ENCODE data around the gene FAM234B. TPM values are rescaled to one million over a fixed set of nuclear protein-coding genes. Genes with fewer than 3 reads are reported as not detected.
A peak's percentile ranks its signal among the peaks of the same experiment; 100 is the strongest.

The FAM234B gene
- total and polyA plus RNA-seq, 2 donors from 2014 or later, result 9.6 TPM

DNA sequence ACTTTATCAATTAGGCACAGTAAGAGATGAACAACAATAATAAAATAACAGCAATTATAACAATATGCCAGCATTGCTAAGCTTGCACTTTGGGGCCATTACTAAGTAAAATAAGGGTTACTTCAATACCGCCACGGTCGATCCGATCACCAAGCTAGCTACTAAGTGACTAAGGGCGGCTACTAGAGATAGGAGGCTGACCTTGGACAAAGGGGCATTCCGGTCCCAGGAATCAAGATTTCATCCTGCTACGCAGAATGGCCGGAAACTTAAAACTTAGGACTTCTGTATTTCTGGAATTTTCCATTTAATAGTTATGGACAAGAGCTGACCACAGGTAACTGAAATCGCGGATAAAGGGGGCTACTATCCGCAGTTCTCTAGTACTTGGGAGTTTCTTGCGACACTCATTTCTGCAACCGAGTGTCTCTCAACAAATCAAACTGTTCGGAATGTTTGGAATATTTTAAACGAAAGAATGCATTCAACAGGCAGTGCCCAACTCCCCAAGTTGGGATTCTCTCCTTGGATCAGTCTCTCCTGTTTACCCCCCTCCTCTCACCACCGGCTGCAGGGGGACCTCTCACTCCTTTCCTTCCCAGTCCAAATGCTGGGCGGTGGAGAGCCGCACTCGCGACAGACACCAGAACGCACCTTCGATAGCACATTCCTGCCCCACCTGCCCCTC is 44.8 kb upstream of the FAM234B start:
- Histone ChIP-seq H3K4me1 (ENCODE audit: control insufficient read depth in 2 of 3, insufficient read depth in 2 of 3, low read depth in 1 of 3, low read length in 3 of 3) (peaks cover 0 to 26% (median 14%) of the 10 kb centered on the region in 3 donors), H3K36me3 (ENCODE audit: control insufficient read depth in 2 of 3, insufficient read depth in 3 of 3, low read length in 3 of 3) (no peaks in the 10 kb centered on the region), H3K27ac (ENCODE audit: low read depth in 2 of 2, low read length in 2 of 2) (peak overlapping the region; percentile 83 to 84), H3K27me3 (ENCODE audit: control insufficient read depth, insufficient read depth, low read length) (no peaks in the 10 kb centered on the region), H3K9ac (ENCODE audit: low read length in 3 of 3) (peak overlapping the region; percentile 48 to 95 (median 89)), H3K4me3 (ENCODE audit: low read length in 3 of 3) (peak overlapping the region; percentile 72 to 90 (median 89)), H3K9me3 (ENCODE audit: control insufficient read depth in 2 of 3, insufficient read depth in 1 of 3, low read length in 3 of 3) (no peaks in the 10 kb centered on the region)
- TF ChIP-seq, protein P1, sequence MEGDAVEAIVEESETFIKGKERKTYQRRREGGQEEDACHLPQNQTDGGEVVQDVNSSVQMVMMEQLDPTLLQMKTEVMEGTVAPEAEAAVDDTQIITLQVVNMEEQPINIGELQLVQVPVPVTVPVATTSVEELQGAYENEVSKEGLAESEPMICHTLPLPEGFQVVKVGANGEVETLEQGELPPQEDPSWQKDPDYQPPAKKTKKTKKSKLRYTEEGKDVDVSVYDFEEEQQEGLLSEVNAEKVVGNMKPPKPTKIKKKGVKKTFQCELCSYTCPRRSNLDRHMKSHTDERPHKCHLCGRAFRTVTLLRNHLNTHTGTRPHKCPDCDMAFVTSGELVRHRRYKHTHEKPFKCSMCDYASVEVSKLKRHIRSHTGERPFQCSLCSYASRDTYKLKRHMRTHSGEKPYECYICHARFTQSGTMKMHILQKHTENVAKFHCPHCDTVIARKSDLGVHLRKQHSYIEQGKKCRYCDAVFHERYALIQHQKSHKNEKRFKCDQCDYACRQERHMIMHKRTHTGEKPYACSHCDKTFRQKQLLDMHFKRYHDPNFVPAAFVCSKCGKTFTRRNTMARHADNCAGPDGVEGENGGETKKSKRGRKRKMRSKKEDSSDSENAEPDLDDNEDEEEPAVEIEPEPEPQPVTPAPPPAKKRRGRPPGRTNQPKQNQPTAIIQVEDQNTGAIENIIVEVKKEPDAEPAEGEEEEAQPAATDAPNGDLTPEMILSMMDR (IDR thresholded peaks at IDR 0.05; ENCODE audit: borderline replicate concordance, extremely low read depth, insufficient read depth), result no peak
- intact Hi-C loops (cut with DNase I), result no loop called here
- FAIRE-seq (no peak), DNase-seq (peak in 1 of 5 donors; percentile 47)

DNA sequence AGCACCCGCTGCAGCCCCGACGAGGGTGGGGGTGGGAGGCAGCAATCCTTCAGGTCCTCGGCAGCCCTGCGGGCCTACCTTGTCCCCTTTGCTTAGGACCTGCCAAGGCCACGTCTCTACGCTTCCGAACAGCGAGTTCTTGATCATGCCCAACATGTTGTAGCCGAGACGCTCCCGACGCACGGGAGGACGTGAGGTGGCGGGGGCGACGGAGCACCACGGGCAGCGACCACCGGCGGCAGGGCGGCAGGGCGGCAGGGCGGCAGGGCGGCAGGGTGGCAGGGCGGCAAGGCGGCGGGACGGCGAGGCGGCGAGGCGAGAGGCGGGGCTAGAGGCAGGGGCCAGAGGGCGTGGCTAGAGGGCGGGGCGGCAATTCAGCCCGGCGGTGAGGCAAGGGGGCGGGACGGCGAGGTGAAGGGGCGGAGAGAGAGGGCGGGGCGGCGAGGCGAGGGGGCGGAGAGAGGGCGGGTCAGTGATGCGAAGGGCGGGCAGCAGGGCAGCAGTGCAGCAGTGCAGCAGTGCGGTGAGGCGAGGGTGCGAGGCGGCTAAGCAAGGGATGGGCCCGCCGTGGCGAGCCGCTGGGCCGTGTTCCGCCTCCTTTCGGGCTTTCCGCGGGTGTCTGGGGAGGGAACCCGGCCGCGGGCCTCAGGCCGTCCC is 44.1 kb upstream of the FAM234B start, which contains the start of gene HEBP1:
Gene HEBP1, minus strand, starts transcription at position 307 of the 657 bp plus-strand sequence. Its CDS starts 151 bp downstream, at position 156.
- Histone ChIP-seq H3K27ac (ENCODE audit: low read depth in 2 of 2, low read length in 2 of 2) (peak within 1 kb of the TSS; percentile 86 to 91), H3K9ac (ENCODE audit: low read length in 3 of 3) (peak within 1 kb of the TSS; percentile 58 to 95 (median 89)), H3K27me3 (ENCODE audit: control insufficient read depth, insufficient read depth, low read length) (no peaks in the 10 kb centered on the region), H3K36me3 (ENCODE audit: control insufficient read depth in 2 of 3, insufficient read depth in 3 of 3, low read length in 3 of 3) (no peaks in the 10 kb centered on the region), H3K4me1 (ENCODE audit: control insufficient read depth in 2 of 3, insufficient read depth in 2 of 3, low read depth in 1 of 3, low read length in 3 of 3) (peaks cover 0 to 23% (median 14%) of the 10 kb centered on the region in 3 donors), H3K9me3 (ENCODE audit: control insufficient read depth in 2 of 3, insufficient read depth in 1 of 3, low read length in 3 of 3) (no peaks in the 10 kb centered on the region), H3K4me3 (ENCODE audit: low read length in 3 of 3) (peak within 1 kb of the TSS; percentile 72 to 90 (median 89))
- DNase-seq (peak; percentile 94 to 99 (median 98)), FAIRE-seq (no peak)
- TF ChIP-seq, protein P1 (IDR thresholded peaks at IDR 0.05; ENCODE audit: borderline replicate concordance, extremely low read depth, insufficient read depth), result peak; percentile 5
- intact Hi-C loops (cut with DNase I), result no loop called here

DNA sequence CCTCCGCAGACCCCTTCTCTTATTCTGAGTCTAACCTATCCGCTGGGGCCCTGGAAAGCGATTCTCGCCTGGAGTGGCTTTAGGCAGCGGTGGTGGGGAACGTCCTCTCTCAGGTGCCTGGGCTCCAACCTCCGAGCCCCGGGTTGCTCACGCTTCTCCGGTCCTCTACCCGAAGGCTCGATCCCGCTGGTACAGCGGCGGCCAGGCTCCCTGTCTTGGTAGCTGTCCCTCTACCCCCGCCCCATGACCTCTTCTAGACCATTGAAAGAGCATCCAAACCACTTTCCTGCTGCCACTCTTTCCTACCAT is 43.6 kb upstream of the FAM234B start:
- H3K4me1 ChIP-seq (ENCODE audit: control insufficient read depth in 2 of 3, insufficient read depth in 2 of 3, low read depth in 1 of 3, low read length in 3 of 3), result peaks cover 0 to 23% (median 14%) of the 10 kb centered on the region in 3 donors
- intact Hi-C loops (cut with DNase I), result no loop called here

More for the DNA sequence above, 43.6 kb upstream of the FAM234B start:
- H3K27me3 ChIP-seq (ENCODE audit: control insufficient read depth, insufficient read depth, low read length), result no peaks in the 10 kb centered on the region
- H3K4me3 ChIP-seq (ENCODE audit: low read length in 3 of 3), result peak overlapping the region; percentile 63 to 75 (median 74)
- peak overlapping the region; percentile 8 to 82 (median 58) for H3K9ac ChIP-seq (ENCODE audit: low read length in 3 of 3)
- no peaks in the 10 kb centered on the region for H3K9me3 ChIP-seq (ENCODE audit: control insufficient read depth in 2 of 3, insufficient read depth in 1 of 3, low read length in 3 of 3)
- H3K36me3 ChIP-seq (ENCODE audit: control insufficient read depth in 2 of 3, insufficient read depth in 3 of 3, low read length in 3 of 3), result no peaks in the 10 kb centered on the region
- peak overlapping the region; percentile 86 to 91 for H3K27ac ChIP-seq (ENCODE audit: low read depth in 2 of 2, low read length in 2 of 2)
- TF ChIP-seq, protein P1 (IDR thresholded peaks at IDR 0.05; ENCODE audit: borderline replicate concordance, extremely low read depth, insufficient read depth), result no peak
- FAIRE-seq, result no peak
- DNase-seq, result no peak
